ENCODE data around the gene FLOT2. TPM values are rescaled to one million over a fixed set of nuclear protein-coding genes. Genes with fewer than 3 reads are reported as not detected.

Gene FLOT2
- total and polyA plus RNA-seq, 4 donors, result 46.2 to 226 (median 121) TPM

DNA sequence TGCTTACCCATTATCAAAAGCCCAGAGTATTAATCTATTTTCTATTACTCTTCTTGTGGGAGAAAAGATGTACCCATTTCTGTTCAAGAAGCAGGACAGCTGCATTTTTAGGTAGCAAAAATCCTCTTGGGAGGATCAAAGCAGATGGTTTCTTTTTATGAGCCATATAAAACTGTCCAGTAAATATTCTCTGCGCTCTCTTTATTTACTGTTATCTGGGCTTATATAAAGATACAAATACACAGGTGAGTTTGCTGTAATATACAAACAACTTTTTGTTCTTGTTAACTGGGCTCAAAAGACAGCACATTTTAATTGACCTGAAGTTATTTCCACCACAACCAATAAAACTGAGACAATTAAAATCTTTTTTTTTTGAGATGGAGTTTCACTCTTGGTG is 43.7 kb upstream of the FLOT2 start:
- no peaks in the 10 kb centered on the region for H3K27me3 ChIP-seq (ENCODE audit: control insufficient read depth in 3 of 3, insufficient read depth in 3 of 3, low read length in 2 of 3)
- no peak overlapping the region for H3K27ac ChIP-seq (ENCODE audit: low read depth in 1 of 2, low read length in 1 of 2)
- H3K9ac ChIP-seq (ENCODE audit: insufficient read depth in 1 of 2, low read length in 2 of 2), result no peak overlapping the region
- no peak overlapping the region for H3K4me3 ChIP-seq
- TF ChIP-seq, protein P1, sequence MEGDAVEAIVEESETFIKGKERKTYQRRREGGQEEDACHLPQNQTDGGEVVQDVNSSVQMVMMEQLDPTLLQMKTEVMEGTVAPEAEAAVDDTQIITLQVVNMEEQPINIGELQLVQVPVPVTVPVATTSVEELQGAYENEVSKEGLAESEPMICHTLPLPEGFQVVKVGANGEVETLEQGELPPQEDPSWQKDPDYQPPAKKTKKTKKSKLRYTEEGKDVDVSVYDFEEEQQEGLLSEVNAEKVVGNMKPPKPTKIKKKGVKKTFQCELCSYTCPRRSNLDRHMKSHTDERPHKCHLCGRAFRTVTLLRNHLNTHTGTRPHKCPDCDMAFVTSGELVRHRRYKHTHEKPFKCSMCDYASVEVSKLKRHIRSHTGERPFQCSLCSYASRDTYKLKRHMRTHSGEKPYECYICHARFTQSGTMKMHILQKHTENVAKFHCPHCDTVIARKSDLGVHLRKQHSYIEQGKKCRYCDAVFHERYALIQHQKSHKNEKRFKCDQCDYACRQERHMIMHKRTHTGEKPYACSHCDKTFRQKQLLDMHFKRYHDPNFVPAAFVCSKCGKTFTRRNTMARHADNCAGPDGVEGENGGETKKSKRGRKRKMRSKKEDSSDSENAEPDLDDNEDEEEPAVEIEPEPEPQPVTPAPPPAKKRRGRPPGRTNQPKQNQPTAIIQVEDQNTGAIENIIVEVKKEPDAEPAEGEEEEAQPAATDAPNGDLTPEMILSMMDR (IDR thresholded peaks at IDR 0.05; ENCODE audit: control extremely low read depth, extremely low read depth), result no peak
- H3K36me3 ChIP-seq (ENCODE audit: control insufficient read depth in 4 of 4, insufficient read depth in 4 of 4, low read length in 4 of 4), result peaks cover 0 to 4% (median 1%) of the 10 kb centered on the region in 4 donors
- DNase-seq (no peak), ATAC-seq (ENCODE audit: insufficient read depth, low FRiP score) (no peak)
- no peaks in the 10 kb centered on the region for H3K9me3 ChIP-seq (ENCODE audit: control insufficient read depth in 4 of 4, insufficient read depth in 3 of 4, low read length in 3 of 4)
- 96 to 98% methylated on average over 1 of the region's 1 CpG for whole genome bisulfite sequencing, 2 donors
- H3K4me1 ChIP-seq (ENCODE audit: control insufficient read depth in 5 of 5, insufficient read depth in 5 of 5, low read length in 5 of 5), result peaks cover 8 to 66% (median 14%) of the 10 kb centered on the region in 5 donors

DNA sequence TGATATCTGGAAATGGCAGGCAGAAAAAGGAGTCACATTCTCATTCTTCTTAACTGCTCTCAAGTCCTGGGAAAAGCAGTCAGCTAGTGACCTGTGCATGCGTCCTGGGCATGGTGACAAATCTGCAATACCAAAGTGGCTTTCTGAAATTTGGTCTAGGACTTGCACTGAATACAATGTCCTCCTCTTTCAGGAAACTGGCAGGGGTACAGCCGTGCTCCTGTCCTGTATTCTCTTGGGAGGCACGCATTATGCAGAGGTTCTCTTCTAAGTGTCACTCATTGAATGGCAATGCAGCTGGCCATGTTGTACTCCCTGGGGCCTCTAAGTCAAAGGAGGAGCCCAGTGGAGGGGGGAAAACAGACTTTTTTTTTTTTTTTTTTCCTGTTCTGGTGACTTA is 43.1 kb upstream of the FLOT2 start:
- peaks cover 0 to 4% (median 1%) of the 10 kb centered on the region in 4 donors for H3K36me3 ChIP-seq (ENCODE audit: control insufficient read depth in 4 of 4, insufficient read depth in 4 of 4, low read length in 4 of 4)
- H3K4me1 ChIP-seq (ENCODE audit: control insufficient read depth in 5 of 5, insufficient read depth in 5 of 5, low read length in 5 of 5), result peaks cover 5 to 63% (median 14%) of the 10 kb centered on the region in 5 donors
- H3K9ac ChIP-seq (ENCODE audit: insufficient read depth in 1 of 2, low read length in 2 of 2), result no peak overlapping the region
- WGBS, 2 donors, result 49 to 54% methylated on average over 3 of the region's 3 CpGs
- H3K9me3 ChIP-seq (ENCODE audit: control insufficient read depth in 4 of 4, insufficient read depth in 3 of 4, low read length in 3 of 4), result no peaks in the 10 kb centered on the region
- H3K27ac ChIP-seq (ENCODE audit: low read depth in 1 of 2, low read length in 1 of 2), result peak overlapping the region in 1 of 2 donors; percentile 54
- ATAC-seq (ENCODE audit: insufficient read depth, low FRiP score) (no peak), DNase-seq (no peak)
- H3K4me3 ChIP-seq, result no peak overlapping the region
- TF ChIP-seq, protein P1 (IDR thresholded peaks at IDR 0.05; ENCODE audit: control extremely low read depth, extremely low read depth), result no peak
- no peaks in the 10 kb centered on the region for H3K27me3 ChIP-seq (ENCODE audit: control insufficient read depth in 3 of 3, insufficient read depth in 3 of 3, low read length in 2 of 3)

DNA sequence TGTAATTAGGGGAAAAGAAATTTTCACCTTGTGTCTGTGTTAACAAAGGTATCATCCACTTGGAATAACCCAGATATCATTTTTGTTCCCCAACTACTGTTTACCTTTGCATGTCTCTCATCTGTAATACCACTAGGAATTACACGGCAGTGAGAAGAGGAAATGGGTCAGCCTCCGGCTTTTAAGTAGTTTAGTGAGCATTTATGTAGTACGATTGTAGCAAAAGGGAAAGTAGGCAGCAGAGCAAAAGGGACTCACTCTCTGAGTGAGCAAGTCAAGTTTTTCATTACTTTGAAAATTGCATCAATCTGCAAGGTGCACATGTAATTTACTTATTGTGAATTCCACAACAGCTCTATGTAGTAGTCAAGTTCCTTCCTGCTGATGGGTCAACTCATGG is 42.6 kb upstream of the FLOT2 start:
- ATAC-seq (ENCODE audit: insufficient read depth, low FRiP score) (no peak), DNase-seq (no peak)
- peaks cover 0 to 4% (median 1%) of the 10 kb centered on the region in 4 donors for H3K36me3 ChIP-seq (ENCODE audit: control insufficient read depth in 4 of 4, insufficient read depth in 4 of 4, low read length in 4 of 4)
- H3K27me3 ChIP-seq (ENCODE audit: control insufficient read depth in 3 of 3, insufficient read depth in 3 of 3, low read length in 2 of 3), result no peaks in the 10 kb centered on the region
- H3K4me3 ChIP-seq, result no peak overlapping the region
- peaks cover 5 to 60% (median 14%) of the 10 kb centered on the region in 5 donors for H3K4me1 ChIP-seq (ENCODE audit: control insufficient read depth in 5 of 5, insufficient read depth in 5 of 5, low read length in 5 of 5)
- TF ChIP-seq, protein P1 (IDR thresholded peaks at IDR 0.05; ENCODE audit: control extremely low read depth, extremely low read depth), result no peak
- WGBS, 2 donors, result 24 to 37% methylated on average over 3 of the region's 3 CpGs
- no peak overlapping the region for H3K9ac ChIP-seq (ENCODE audit: insufficient read depth in 1 of 2, low read length in 2 of 2)
- H3K9me3 ChIP-seq (ENCODE audit: control insufficient read depth in 4 of 4, insufficient read depth in 3 of 4, low read length in 3 of 4), result no peaks in the 10 kb centered on the region
- peak overlapping the region in 1 of 2 donors; percentile 54 for H3K27ac ChIP-seq (ENCODE audit: low read depth in 1 of 2, low read length in 1 of 2)

DNA sequence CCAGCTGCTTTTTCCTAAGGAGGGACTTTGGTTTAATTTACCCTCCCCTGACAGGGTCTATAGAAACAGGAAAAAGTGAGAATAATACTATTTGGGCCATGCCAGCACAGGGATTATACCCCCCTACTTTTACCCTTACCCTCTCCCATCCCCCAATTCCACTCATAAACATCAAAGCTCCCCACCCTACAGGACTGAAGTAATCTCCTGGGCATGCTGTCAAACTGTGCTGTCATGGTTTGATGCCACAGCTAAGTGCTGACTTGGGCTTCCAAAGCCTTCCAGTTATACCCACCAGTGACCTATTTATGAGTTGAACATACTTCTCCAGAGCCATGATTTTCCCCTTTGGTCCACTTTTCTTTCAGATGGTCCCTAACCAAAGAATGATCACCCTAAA is 41.0 kb upstream of the FLOT2 start:
- H3K4me3 ChIP-seq, result no peak overlapping the region
- H3K9ac ChIP-seq (ENCODE audit: insufficient read depth in 1 of 2, low read length in 2 of 2), result no peak overlapping the region
- no peaks in the 10 kb centered on the region for H3K9me3 ChIP-seq (ENCODE audit: control insufficient read depth in 4 of 4, insufficient read depth in 3 of 4, low read length in 3 of 4)
- ATAC-seq (ENCODE audit: insufficient read depth, low FRiP score) (no peak), DNase-seq (no peak)
- TF ChIP-seq, protein P1 (IDR thresholded peaks at IDR 0.05; ENCODE audit: control extremely low read depth, extremely low read depth), result no peak
- H3K27me3 ChIP-seq (ENCODE audit: control insufficient read depth in 3 of 3, insufficient read depth in 3 of 3, low read length in 2 of 3), result no peaks in the 10 kb centered on the region
- H3K27ac ChIP-seq (ENCODE audit: low read depth in 1 of 2, low read length in 1 of 2), result peak overlapping the region in 1 of 2 donors; percentile 22
- H3K4me1 ChIP-seq (ENCODE audit: control insufficient read depth in 5 of 5, insufficient read depth in 5 of 5, low read length in 5 of 5), result peaks cover 4 to 51% (median 14%) of the 10 kb centered on the region in 5 donors
- H3K36me3 ChIP-seq (ENCODE audit: control insufficient read depth in 4 of 4, insufficient read depth in 4 of 4, low read length in 4 of 4), result peaks cover 0 to 5% (median 2%) of the 10 kb centered on the region in 4 donors
